KMS-11 (cell line): Measurements from ENCODE around the gene DNMT3L.

Source experiments
- H2AFZ ChIP-seq: fragments of 200-600 bp; sonication (generic); 2 replicates; pipeline ENCODE4 v1.6.1; 2016; ENCODE audit warnings: antibody characterized with exemption, mixed run types, low read depth
- H3K27ac ChIP-seq: fragments of 200-600 bp; sonication (generic); 2 replicates; pipeline ENCODE4 v1.6.1; 2016; ENCODE audit warnings: mild to moderate bottlenecking, mixed run types
- H3K27me3 ChIP-seq: fragments of 200-600 bp; sonication (generic); 2 replicates; pipeline ENCODE4 v1.6.1; 2017; ENCODE audit warnings: mild to moderate bottlenecking, low read depth, mixed run types, moderate library complexity; ENCODE audit not compliant: insufficient read depth
- H3K36me3 ChIP-seq: fragments of 200-600 bp; sonication (generic); 2 replicates; pipeline ENCODE4 v1.6.1; 2017; ENCODE audit warnings: mild to moderate bottlenecking, mixed run types; ENCODE audit not compliant: insufficient read depth
- H3K4me1 ChIP-seq: fragments of 200-600 bp; sonication (generic); 2 replicates; pipeline ENCODE4 v1.6.1; 2016; ENCODE audit warnings: mild to moderate bottlenecking, low read depth, mixed run types; ENCODE audit not compliant: poor library complexity, severe bottlenecking
- H3K4me2 ChIP-seq: fragments of 200-600 bp; sonication (generic); 2 replicates; pipeline ENCODE4 v1.7.0; 2016; ENCODE audit warnings: mild to moderate bottlenecking, mixed run types
- H3K4me3 ChIP-seq: fragments of 200-600 bp; sonication (generic); IDR thresholded peaks from 2 replicates; pipeline ENCODE4 v1.6.1; 2017; ENCODE audit warnings: low read depth, low read length, mixed read lengths; ENCODE audit not compliant: insufficient read depth
- H3K79me2 ChIP-seq: fragments of 200-600 bp; sonication (generic); 2 replicates; pipeline ENCODE4 v1.6.1; 2016; ENCODE audit warnings: low read depth, mixed run types; ENCODE audit not compliant: insufficient read depth
- H3K9ac ChIP-seq: fragments of 200-600 bp; sonication (generic); 2 replicates; pipeline ENCODE4 v1.6.1; 2016; ENCODE audit warnings: mild to moderate bottlenecking, mixed run types
- H4K20me1 ChIP-seq: fragments of 200-600 bp; sonication (generic); 2 replicates; pipeline ENCODE4 v1.6.1; 2016; ENCODE audit warnings: mild to moderate bottlenecking, mixed run types; ENCODE audit not compliant: insufficient read depth
- TF ChIP-seq, protein P1 (sequence below): fragments of 200-600 bp; sonication (generic); conservative IDR thresholded peaks from 2 replicates; pipeline ENCODE4 v1.6.1; 2017; ENCODE audit warnings: low read depth, mild to moderate bottlenecking, antibody characterized with exemption, low read length, moderate library complexity, mixed read lengths

DNMT3L gene

DNA sequence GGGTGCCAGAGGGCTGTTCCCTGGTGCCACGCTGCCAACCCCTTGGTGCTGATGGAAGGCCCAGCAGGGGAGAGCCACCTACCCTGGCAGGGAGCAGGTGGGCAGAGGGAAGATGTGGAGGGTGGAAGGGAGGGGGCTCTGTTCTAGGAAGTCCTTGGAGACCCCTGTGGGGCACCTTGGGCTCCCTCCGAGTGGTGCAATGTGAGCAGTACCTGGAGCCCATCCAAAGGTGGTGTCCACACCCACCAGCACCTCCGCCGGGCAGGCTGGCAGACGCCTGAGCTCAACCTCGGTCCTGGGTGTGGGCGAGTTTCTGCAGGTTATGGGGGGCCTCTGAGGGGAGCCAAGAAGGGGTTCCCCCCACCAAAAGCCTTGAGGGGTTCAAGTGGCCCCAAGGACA is 11.3 kb upstream of the DNMT3L start:
- Histone ChIP-seq H3K9ac (no peak overlapping the region), H3K36me3 (no peaks in the 10 kb centered on the region), H3K4me3 (no peak overlapping the region), H3K4me1 (no peaks in the 10 kb centered on the region), H4K20me1 (no peaks in the 10 kb centered on the region), H3K27ac (no peak overlapping the region), H2AFZ (no peak overlapping the region), H3K79me2 (no peaks in the 10 kb centered on the region), H3K4me2 (no peak overlapping the region), H3K27me3 (no peaks in the 10 kb centered on the region; the same call in 1 of the 2 replicates)
- TF ChIP-seq, protein P1, sequence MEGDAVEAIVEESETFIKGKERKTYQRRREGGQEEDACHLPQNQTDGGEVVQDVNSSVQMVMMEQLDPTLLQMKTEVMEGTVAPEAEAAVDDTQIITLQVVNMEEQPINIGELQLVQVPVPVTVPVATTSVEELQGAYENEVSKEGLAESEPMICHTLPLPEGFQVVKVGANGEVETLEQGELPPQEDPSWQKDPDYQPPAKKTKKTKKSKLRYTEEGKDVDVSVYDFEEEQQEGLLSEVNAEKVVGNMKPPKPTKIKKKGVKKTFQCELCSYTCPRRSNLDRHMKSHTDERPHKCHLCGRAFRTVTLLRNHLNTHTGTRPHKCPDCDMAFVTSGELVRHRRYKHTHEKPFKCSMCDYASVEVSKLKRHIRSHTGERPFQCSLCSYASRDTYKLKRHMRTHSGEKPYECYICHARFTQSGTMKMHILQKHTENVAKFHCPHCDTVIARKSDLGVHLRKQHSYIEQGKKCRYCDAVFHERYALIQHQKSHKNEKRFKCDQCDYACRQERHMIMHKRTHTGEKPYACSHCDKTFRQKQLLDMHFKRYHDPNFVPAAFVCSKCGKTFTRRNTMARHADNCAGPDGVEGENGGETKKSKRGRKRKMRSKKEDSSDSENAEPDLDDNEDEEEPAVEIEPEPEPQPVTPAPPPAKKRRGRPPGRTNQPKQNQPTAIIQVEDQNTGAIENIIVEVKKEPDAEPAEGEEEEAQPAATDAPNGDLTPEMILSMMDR, result no peak

DNA sequence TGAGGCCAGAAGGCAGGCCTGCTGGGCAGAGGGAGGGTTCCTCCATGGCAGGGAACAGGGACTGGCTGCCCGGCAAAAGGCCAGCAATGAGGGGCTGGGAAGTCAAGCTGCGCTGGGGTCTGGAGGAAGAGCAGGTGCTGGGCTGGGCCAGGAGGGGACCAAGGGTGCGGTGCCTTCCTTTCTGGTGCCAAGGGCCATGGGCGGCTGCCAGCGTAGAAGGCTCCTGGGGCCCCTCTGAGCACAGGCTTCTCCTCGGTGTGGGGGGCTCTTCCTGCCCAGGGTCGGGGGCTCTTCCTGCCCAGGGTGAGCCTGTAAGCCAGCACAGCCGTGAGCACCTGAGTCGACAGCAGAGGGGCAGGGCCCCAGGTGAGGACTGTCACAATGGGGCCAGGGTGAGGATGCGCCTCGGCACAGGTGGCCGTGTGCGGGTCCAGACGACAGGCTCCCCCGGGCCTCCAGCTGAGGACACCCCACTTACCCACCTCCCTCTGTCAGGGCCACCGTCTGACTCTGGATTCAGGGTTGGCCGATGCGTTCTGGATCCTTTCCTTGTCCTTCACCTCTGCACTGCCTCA is 10.7 kb upstream of the DNMT3L start:
- Histone ChIP-seq H3K27me3 (no peaks in the 10 kb centered on the region; the same call in 1 of the 2 replicates), H3K4me3 (no peak overlapping the region), H3K27ac (no peak overlapping the region), H3K79me2 (no peaks in the 10 kb centered on the region), H3K9ac (no peak overlapping the region), H3K4me2 (no peak overlapping the region), H3K4me1 (no peaks in the 10 kb centered on the region), H3K36me3 (no peaks in the 10 kb centered on the region), H4K20me1 (no peaks in the 10 kb centered on the region), H2AFZ (no peak overlapping the region)
- TF ChIP-seq, protein P1, result no peak

DNA sequence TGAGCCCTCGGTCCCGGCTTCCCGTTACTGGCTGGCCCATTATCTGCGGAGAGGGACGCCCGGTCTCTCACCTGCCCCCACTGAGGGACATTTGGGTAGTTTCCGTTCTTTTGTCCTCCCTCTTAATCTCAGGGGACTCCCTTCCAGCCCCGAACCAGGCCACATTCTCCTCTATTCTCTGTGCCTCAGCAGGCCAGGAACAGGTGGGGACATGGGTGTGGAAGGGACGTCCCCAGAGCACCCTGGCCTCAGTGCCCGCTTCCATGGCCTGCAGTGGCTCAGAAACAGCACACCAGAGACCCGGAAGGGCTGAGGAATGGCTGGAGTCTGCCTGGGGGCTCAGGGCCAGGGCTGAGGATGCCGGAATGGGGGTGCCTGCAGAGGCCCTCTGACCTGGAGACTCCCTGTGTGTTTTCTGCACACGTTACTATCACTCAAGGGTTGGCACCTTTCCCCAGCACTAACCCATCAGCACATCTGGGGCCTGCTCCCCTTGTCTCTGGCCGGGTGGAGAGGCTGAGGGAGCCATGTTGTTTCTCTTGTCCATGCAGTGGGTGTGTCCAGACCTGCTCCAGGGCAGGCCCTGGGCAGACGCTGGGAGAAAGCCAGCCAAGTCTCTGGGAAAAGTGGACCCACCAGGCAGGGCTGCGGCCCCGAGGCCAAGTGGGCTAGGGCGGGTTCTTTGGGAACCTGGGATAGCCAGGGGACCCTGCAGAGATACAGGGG is 10.0 kb upstream of the DNMT3L start:
- H3K36me3 ChIP-seq, result no peaks in the 10 kb centered on the region

DNA sequence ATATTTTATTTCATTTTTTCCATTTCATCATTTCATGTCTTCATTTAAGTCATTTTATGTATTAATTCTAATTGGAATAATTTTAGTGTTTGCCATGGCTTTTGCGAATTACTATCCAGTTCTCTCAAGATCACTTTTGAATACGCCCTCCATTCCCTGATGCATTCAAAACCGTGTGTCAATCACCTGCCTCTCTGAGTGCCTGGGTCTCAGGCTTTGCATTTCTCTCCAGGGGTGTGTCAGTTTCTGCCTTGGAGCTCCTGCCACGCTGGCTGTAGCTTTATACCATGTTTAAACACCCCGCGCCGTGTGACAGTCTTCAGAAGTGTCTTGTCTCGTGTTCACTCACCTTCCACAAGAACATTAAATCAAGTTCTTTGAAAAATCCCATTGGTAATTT is 7.4 kb upstream of the DNMT3L start:
- Histone ChIP-seq H4K20me1 (no peaks in the 10 kb centered on the region), H3K27me3 (no peaks in the 10 kb centered on the region; the same call in 1 of the 2 replicates), H3K4me2 (no peak overlapping the region), H3K27ac (no peak overlapping the region), H3K79me2 (no peaks in the 10 kb centered on the region), H3K4me3 (no peak overlapping the region), H2AFZ (no peak overlapping the region), H3K4me1 (no peaks in the 10 kb centered on the region), H3K36me3 (no peaks in the 10 kb centered on the region), H3K9ac (no peak overlapping the region)
- TF ChIP-seq, protein P1, result no peak

More for the DNA sequence above, 10.0 kb upstream of the DNMT3L start:
- Histone ChIP-seq H3K9ac (no peak overlapping the region), H3K4me3 (no peak overlapping the region), H2AFZ (no peak overlapping the region), H3K4me2 (no peak overlapping the region), H3K27me3 (no peaks in the 10 kb centered on the region; the same call in 1 of the 2 replicates), H3K79me2 (no peaks in the 10 kb centered on the region), H4K20me1 (no peaks in the 10 kb centered on the region), H3K27ac (no peak overlapping the region), H3K4me1 (no peaks in the 10 kb centered on the region)
- TF ChIP-seq, protein P1, result no peak
